ENCODE measurements around the gene NOTCH4. TPM values are rescaled to one million over a fixed set of nuclear protein-coding genes. Genes with fewer than 3 reads are reported as not detected.

NOTCH4 gene
- total RNA-seq, 1 experiment from 2014 or later: 5.7 TPM

DNA sequence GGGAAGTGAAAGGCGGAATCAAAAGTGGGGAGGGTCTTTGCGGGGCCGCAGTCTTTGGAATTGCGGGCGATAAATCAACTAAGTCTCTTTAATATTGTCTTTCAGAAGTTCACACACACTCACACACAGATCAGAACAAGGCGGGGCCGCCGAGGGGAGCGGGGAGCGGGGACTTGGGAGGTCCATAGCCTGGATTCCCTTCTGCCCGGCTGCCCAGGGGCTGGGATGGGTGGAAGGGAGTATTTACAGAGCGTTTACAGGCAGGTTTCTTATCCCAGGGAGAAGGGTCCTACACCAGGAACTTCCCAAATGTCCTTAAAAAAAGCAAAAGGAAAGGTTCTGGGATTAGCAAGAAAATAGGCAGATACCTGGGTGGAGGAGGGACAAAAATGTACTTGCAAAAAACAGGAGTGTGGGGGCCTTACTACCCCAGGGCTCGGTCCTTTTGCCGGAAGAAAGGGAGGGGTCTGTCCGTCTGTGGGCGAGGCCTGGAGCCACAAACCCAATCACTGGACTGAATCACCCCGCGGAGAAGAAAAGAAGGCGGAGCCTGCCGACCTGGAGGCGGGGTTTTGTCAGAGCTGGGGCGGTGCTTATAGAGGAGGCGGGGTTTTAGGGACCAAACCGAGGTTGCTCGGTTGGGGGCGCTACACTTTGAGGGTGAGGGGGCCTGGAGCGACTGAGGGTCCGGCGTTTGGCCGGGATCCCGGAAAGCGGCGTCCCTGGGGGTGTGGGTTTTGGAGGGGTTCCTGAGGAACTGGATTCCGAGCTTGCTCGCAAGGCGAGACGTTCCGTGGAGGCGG lies 75.4 kb downstream of the NOTCH4 start:
- H3K9me3 Mint-ChIP-seq (ENCODE audit: low read depth, unreplicated experiment): peaks cover 2% of the 10 kb centered on the region
- no peak for DNase-seq
- H3K4me1 Mint-ChIP-seq (ENCODE audit: low read depth, unreplicated experiment): peaks cover 24% of the 10 kb centered on the region
- H3K4me3 Mint-ChIP-seq (ENCODE audit: low read depth, unreplicated experiment): no peak overlapping the region
- BruUV-seq (replicated peaks): no TSS peak
- intact Hi-C loops (cut with micrococcal nuclease; ENCODE audit: unreplicated experiment): no loop called here
- H3K36me3 Mint-ChIP-seq (ENCODE audit: insufficient read depth, unreplicated experiment): no peaks in the 10 kb centered on the region
- TF ChIP-seq, protein P1, sequence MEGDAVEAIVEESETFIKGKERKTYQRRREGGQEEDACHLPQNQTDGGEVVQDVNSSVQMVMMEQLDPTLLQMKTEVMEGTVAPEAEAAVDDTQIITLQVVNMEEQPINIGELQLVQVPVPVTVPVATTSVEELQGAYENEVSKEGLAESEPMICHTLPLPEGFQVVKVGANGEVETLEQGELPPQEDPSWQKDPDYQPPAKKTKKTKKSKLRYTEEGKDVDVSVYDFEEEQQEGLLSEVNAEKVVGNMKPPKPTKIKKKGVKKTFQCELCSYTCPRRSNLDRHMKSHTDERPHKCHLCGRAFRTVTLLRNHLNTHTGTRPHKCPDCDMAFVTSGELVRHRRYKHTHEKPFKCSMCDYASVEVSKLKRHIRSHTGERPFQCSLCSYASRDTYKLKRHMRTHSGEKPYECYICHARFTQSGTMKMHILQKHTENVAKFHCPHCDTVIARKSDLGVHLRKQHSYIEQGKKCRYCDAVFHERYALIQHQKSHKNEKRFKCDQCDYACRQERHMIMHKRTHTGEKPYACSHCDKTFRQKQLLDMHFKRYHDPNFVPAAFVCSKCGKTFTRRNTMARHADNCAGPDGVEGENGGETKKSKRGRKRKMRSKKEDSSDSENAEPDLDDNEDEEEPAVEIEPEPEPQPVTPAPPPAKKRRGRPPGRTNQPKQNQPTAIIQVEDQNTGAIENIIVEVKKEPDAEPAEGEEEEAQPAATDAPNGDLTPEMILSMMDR (IDR thresholded peaks at IDR 0.05; ENCODE audit: unreplicated experiment): peak; percentile 14
- no peak overlapping the region for H3K27ac Mint-ChIP-seq (ENCODE audit: unreplicated experiment)
- CTCF ChIA-PET: no interaction called here
- no peaks in the 10 kb centered on the region for H3K27me3 Mint-ChIP-seq (ENCODE audit: unreplicated experiment)

DNA sequence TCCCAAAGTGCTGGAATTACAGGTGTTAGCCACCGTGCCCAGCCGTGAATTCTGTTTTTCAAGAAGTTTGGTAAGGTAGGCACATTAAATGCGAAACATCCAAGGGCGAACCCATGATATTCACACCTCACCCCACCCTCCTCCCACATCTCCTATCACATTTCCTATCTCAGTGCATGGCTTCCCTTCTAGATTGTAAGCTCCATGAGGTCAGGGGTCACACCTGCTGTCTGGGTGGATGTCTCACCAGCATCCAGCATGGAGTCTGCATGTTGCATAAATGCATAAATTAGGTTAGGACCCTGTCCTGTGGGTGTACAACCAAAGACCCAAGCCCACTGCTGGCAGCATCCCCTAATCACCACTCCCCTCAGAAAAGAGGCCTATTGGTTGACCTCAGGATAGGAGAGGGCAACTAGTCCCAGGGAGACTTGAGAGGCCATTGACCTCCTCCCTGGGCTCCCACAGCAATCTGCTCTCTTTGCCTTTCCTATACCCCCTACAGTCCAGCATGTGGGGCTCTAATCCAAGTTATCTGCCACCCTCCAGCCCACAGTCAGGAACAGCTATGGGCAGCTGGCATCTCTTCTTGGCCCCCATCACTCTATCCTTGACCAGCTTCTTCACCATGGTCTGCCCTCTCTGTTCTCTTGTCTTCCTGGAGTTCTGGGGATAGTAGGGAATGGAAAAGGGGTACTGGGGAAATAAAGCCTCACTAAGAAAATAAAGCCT lies 76.3 kb downstream of the NOTCH4 start:
- BruUV-seq (replicated peaks): no TSS peak
- H3K36me3 Mint-ChIP-seq (ENCODE audit: insufficient read depth, unreplicated experiment): no peaks in the 10 kb centered on the region
- TF ChIP-seq, protein P1 (IDR thresholded peaks at IDR 0.05; ENCODE audit: unreplicated experiment): no peak
- intact Hi-C loops (cut with micrococcal nuclease; ENCODE audit: unreplicated experiment): no loop called here
- H3K4me1 Mint-ChIP-seq (ENCODE audit: low read depth, unreplicated experiment): peaks cover 15% of the 10 kb centered on the region
- peaks cover 1% of the 10 kb centered on the region for H3K27me3 Mint-ChIP-seq (ENCODE audit: unreplicated experiment)
- H3K9me3 Mint-ChIP-seq (ENCODE audit: low read depth, unreplicated experiment): peaks cover 2% of the 10 kb centered on the region
- CTCF ChIA-PET: no interaction called here
- H3K4me3 Mint-ChIP-seq (ENCODE audit: low read depth, unreplicated experiment): no peak overlapping the region
- no peak for DNase-seq
- no peak overlapping the region for H3K27ac Mint-ChIP-seq (ENCODE audit: unreplicated experiment)

GRCh38 chr6:32146687-32147086 lies 77.2 kb downstream of the NOTCH4 start:
- CTCF ChIA-PET: interaction anchor here (0.7 kb wide), 1 partner anchor 724 kb away, joined by 3 read pairs; no protein-coding TSS in a partner anchor
- TF ChIP-seq, protein P1 (IDR thresholded peaks at IDR 0.05; ENCODE audit: unreplicated experiment): no peak
- Mint-ChIP-seq H3K9me3 (ENCODE audit: low read depth, unreplicated experiment) (peaks cover 2% of the 10 kb centered on the region), H3K4me3 (ENCODE audit: low read depth, unreplicated experiment) (no peak overlapping the region), H3K36me3 (ENCODE audit: insufficient read depth, unreplicated experiment) (no peaks in the 10 kb centered on the region), H3K4me1 (ENCODE audit: low read depth, unreplicated experiment) (peaks cover 15% of the 10 kb centered on the region), H3K27ac (ENCODE audit: unreplicated experiment) (peak overlapping the region; percentile 34), H3K27me3 (ENCODE audit: unreplicated experiment) (peaks cover 10% of the 10 kb centered on the region)
- intact Hi-C loops (cut with micrococcal nuclease; ENCODE audit: unreplicated experiment): no loop called here
- DNase-seq: no peak
- BruUV-seq (replicated peaks): no TSS peak

DNA sequence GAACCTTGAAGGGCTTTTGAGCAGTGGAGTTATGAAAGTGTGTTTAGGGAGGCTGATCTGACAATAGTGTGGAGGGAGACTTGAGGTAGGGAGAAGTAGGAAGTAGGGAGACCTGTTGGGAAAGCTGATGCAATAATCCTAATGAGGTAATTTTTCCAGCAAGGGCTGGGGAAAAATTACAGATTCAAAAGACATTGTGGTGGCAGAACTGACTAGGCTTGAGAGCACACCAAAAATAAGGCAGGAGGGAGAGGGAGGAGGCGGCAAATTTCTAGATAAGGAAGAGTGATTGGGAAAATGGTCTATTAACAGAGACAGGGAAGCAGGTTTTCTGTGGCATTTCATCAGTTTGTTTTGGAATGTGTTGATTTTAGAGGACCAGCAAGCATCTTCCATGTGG lies 77.6 kb downstream of the NOTCH4 start:
- CTCF ChIA-PET: interaction anchor here (0.7 kb wide), 1 partner anchor 724 kb away, joined by 3 read pairs; no protein-coding TSS in a partner anchor
- Mint-ChIP-seq H3K36me3 (ENCODE audit: insufficient read depth, unreplicated experiment) (no peaks in the 10 kb centered on the region), H3K27ac (ENCODE audit: unreplicated experiment) (peak overlapping the region; percentile 34), H3K9me3 (ENCODE audit: low read depth, unreplicated experiment) (peaks cover 2% of the 10 kb centered on the region), H3K27me3 (ENCODE audit: unreplicated experiment) (peaks cover 14% of the 10 kb centered on the region), H3K4me3 (ENCODE audit: low read depth, unreplicated experiment) (no peak overlapping the region), H3K4me1 (ENCODE audit: low read depth, unreplicated experiment) (peaks cover 15% of the 10 kb centered on the region)
- TF ChIP-seq, protein P1 (IDR thresholded peaks at IDR 0.05; ENCODE audit: unreplicated experiment): no peak
- no peak for DNase-seq
- no TSS peak for BruUV-seq (replicated peaks)
- intact Hi-C loops (cut with micrococcal nuclease; ENCODE audit: unreplicated experiment): no loop called here

Small RNA genes lying within 50 kb of the gene (microRNA-seq; reads per million reads assigned to microRNA genes)
- gene MIR6721 (7.0 reads per million, percentile 25 among the genes with 10 or more reads in this experiment), gene MIR6833 (not detected)

Other genes with a start within 250 kb of the NOTCH4 start
- 13.1 and 20.8 TPM in 2 replicates for gene C4A, start 242.0 kb downstream of the NOTCH4 start, total RNA-seq (2022)
- 7.8 and 13.4 TPM in 2 replicates for gene C4B, start 209.3 kb downstream of the NOTCH4 start, total RNA-seq (2022)
- gene CYP21A2, start 185.7 kb downstream of the NOTCH4 start, total RNA-seq (2022): 0.76 and 0.78 TPM in 2 replicates
- gene TNXB, start 114.7 kb downstream of the NOTCH4 start, total RNA-seq (2022): 10.6 and 11.3 TPM in 2 replicates
- gene ATF6B, start 95.8 kb downstream of the NOTCH4 start, total RNA-seq (2022): 185 and 196 TPM in 2 replicates
- gene FKBPL, start 93.8 kb downstream of the NOTCH4 start, total RNA-seq (2022): 13.8 and 15.6 TPM in 2 replicates
- 1.7 and 2.9 TPM in 2 replicates for gene PRRT1, start 72.1 kb downstream of the NOTCH4 start, total RNA-seq (2022)
- gene PPT2, start 69.9 kb downstream of the NOTCH4 start, total RNA-seq (2022): 29.1 and 31.0 TPM in 2 replicates
- 18.8 and 20.2 TPM in 2 replicates for gene EGFL8, start 59.5 kb downstream of the NOTCH4 start, total RNA-seq (2022)
- 138 and 139 TPM in 2 replicates for gene AGPAT1, start 48.0 kb downstream of the NOTCH4 start, total RNA-seq (2022)
- gene RNF5, start 45.7 kb downstream of the NOTCH4 start, total RNA-seq (2022): 85.4 and 89.6 TPM in 2 replicates
- gene AGER, start 39.8 kb downstream of the NOTCH4 start, total RNA-seq (2022): 14.3 and 14.4 TPM in 2 replicates
- 122 and 141 TPM in 2 replicates for gene PBX2, start 33.9 kb downstream of the NOTCH4 start, total RNA-seq (2022)
- gene GPSM3, start 31.4 kb downstream of the NOTCH4 start, total RNA-seq (2022): 6.2 and 6.3 TPM in 2 replicates
- not detected in 2 replicates for gene TSBP1, start 147.8 kb upstream of the NOTCH4 start, total RNA-seq (2022)
- gene BTNL2, start 183.1 kb upstream of the NOTCH4 start, total RNA-seq (2022): not detected in 2 replicates
- 173 and 283 TPM in 2 replicates for gene HLA-DRA, start 215.8 kb upstream of the NOTCH4 start, total RNA-seq (2022)

Data from Calu3 (cell line).